GM23248 (cell line): ENCODE measurements around the gene ELANE. TPM values are rescaled to one million over a fixed set of nuclear protein-coding genes. Genes with fewer than 3 reads are reported as not detected.
"Not testable (repeated sequence)": the region's sequence is repeated elsewhere in the genome, so short reads cannot be mapped to it uniquely, and the experiment has no call there.

ENCODE experiments used
- DNase-seq: peaks from one replicate; pipeline ENCODE4 v3.0.0-alpha.2; 2015
- H2AFZ ChIP-seq: fragments of 200-600 bp; sonication (generic); 2 replicates; pipeline ENCODE4 v1.6.1; 2016; ENCODE audit warnings: antibody characterized with exemption
- H3F3A ChIP-seq: fragments of 200-600 bp; sonication (generic); 2 replicates; pipeline ENCODE4 v1.6.1; 2016; ENCODE audit warnings: mild to moderate bottlenecking, antibody characterized with exemption, mixed run types; ENCODE audit not compliant: insufficient read depth
- H3K27ac ChIP-seq: fragments of 200-600 bp; sonication (generic); 2 replicates; pipeline ENCODE4 v1.5.1; 2016; ENCODE audit warnings: mild to moderate bottlenecking
- H3K27me3 ChIP-seq: fragments of 200-600 bp; sonication (generic); replicated peaks from 2 replicates; pipeline ENCODE4 v1.6.1; 2016; ENCODE audit warnings: mild to moderate bottlenecking; ENCODE audit not compliant: insufficient read depth
- H3K36me3 ChIP-seq: fragments of 200-600 bp; sonication (generic); 2 replicates; pipeline ENCODE4 v1.6.1; 2016; ENCODE audit warnings: low read depth, mild to moderate bottlenecking
- H3K4me1 ChIP-seq: fragments of 200-600 bp; sonication (generic); 2 replicates; pipeline ENCODE4 v1.6.1; 2016; ENCODE audit warnings: mild to moderate bottlenecking; ENCODE audit not compliant: insufficient read depth
- H3K4me2 ChIP-seq: fragments of 200-600 bp; sonication (generic); one replicate; pipeline ENCODE4 v1.6.1; 2016; ENCODE audit warnings: mild to moderate bottlenecking; ENCODE audit not compliant: unreplicated experiment
- H3K4me3 ChIP-seq: fragments of 200-600 bp; sonication (generic); 2 replicates; pipeline ENCODE4 v1.5.1; 2016; ENCODE audit warnings: mild to moderate bottlenecking
- H3K79me2 ChIP-seq: fragments of 200-600 bp; sonication (generic); 2 replicates; pipeline ENCODE4 v1.6.1; 2016; ENCODE audit warnings: mild to moderate bottlenecking; ENCODE audit not compliant: insufficient read depth
- H3K9ac ChIP-seq: fragments of 200-600 bp; sonication (generic); 2 replicates; pipeline ENCODE4 v1.6.1; 2016; ENCODE audit warnings: mild to moderate bottlenecking
- H3K9me2 ChIP-seq: fragments of 200-600 bp; sonication (generic); 2 replicates; pipeline ENCODE4 v1.6.1; 2016; ENCODE audit warnings: mixed run types, mild to moderate bottlenecking, moderate library complexity; ENCODE audit not compliant: insufficient read depth
- H3K9me3 ChIP-seq: fragments of 200-600 bp; sonication (generic); one replicate; pipeline ENCODE4 v1.6.1; 2017; ENCODE audit warnings: low read depth
- H4K20me1 ChIP-seq: fragments of 200-600 bp; sonication (generic); 2 replicates; pipeline ENCODE4 v1.6.0; 2016; ENCODE audit not compliant: insufficient read depth
- EZH2 ChIP-seq: fragments of 200-600 bp; sonication (generic); IDR thresholded peaks from 2 replicates; pipeline ENCODE4 v1.6.1; 2018; ENCODE audit warnings: antibody characterized with exemption, mild to moderate bottlenecking; ENCODE audit not compliant: insufficient read depth, poor library complexity, severe bottlenecking
- EZH2phosphoT487 ChIP-seq: fragments of 200-600 bp; sonication (generic); IDR thresholded peaks from 2 replicates; pipeline ENCODE4 v1.6.1; 2018; ENCODE audit warnings: antibody characterized with exemption, moderate library complexity, mild to moderate bottlenecking, low read depth; ENCODE audit not compliant: insufficient read depth
- WGBS, 2 experiments: methylation state at CpG; one replicate each; pipeline ENCODE4 v1.1.6; 2015 to 2017; ENCODE audit warnings: low lambda C conversion rate in 2 of 2, low coverage in 1 of 2; ENCODE audit errors: missing lambda C conversion rate in 2 of 2; 5-methylcytosine and 5-hydroxymethylcytosine counted together
- in situ Hi-C: fragments of 300-500 bp; cut with MboI; formaldehyde crosslinking; loops from 2 replicates; pipeline ENCODE4 v1.15.0; 2020
- polyA plus RNA-seq: library from polyadenylated mRNA; unstranded; fragments of >200 nt; fragmentation: Nextera tagmentation; extraction: Ambion mirVana; gene quantifications from 2 replicates; pipeline ENCODE4 v1.2.1, GENCODE V29; 2016
- total RNA-seq: library from RNA; depleted of rRNA; stranded (reverse); fragments of >200 nt; shearing (Covaris generic); gene quantifications from 2 replicates; pipeline ENCODE4 v1.2.3, GENCODE V29; 2014

The ELANE gene
- total and polyA plus RNA-seq, 2 experiments from 2014 or later, result 0.34 TPM; not detected in 1

GRCh38 chr19:831407-832369, 20.4 kb upstream of the ELANE start:
- H3K9me3 ChIP-seq, result no peaks in the 10 kb centered on the region
- H3K4me2 ChIP-seq, result no peak overlapping the region
- H3K79me2 ChIP-seq, result no peaks in the 10 kb centered on the region
- no peaks in the 10 kb centered on the region for H3K36me3 ChIP-seq
- no peaks in the 10 kb centered on the region for H3F3A ChIP-seq
- H3K9me2 ChIP-seq, result no peaks in the 10 kb centered on the region
- peaks cover 12% of the 10 kb centered on the region; the same call in 1 of the 2 replicates for H3K27me3 ChIP-seq
- H3K4me3 ChIP-seq, result no peak overlapping the region
- no peaks in the 10 kb centered on the region for H3K4me1 ChIP-seq
- no peak overlapping the region for H2AFZ ChIP-seq
- no peak overlapping the region for H3K9ac ChIP-seq
- no peak overlapping the region for H3K27ac ChIP-seq
- H4K20me1 ChIP-seq, result no peaks in the 10 kb centered on the region
- DNase-seq, result no peak
- TF ChIP-seq EZH2phosphoT487 (no peak), EZH2 (no peak)
- in situ Hi-C loops, result no loop called here
- 76 to 77% methylated on average over 25 to 38 of the region's 38 CpGs for WGBS, 2 experiments

- in situ Hi-C loops, result no loop called here
- Histone ChIP-seq H3K27me3 (peaks cover 12% of the 10 kb centered on the region; the same call in 1 of the 2 replicates), H3F3A (no peaks in the 10 kb centered on the region), H3K4me2 (no peak overlapping the region), H3K4me1 (no peaks in the 10 kb centered on the region), H3K36me3 (no peaks in the 10 kb centered on the region), H4K20me1 (no peaks in the 10 kb centered on the region), H3K9me3 (no peaks in the 10 kb centered on the region), H3K9me2 (no peaks in the 10 kb centered on the region), H3K27ac (no peak overlapping the region), H3K4me3 (no peak overlapping the region), H3K79me2 (no peaks in the 10 kb centered on the region), H2AFZ (no peak overlapping the region), H3K9ac (no peak overlapping the region)
- TF ChIP-seq EZH2phosphoT487 (no peak), EZH2 (no peak)
- DNase-seq, result no peak
- WGBS, 2 experiments, result 76 to 77% methylated on average over 20 to 24 of the region's 24 CpGs
These were observed 17.9 kb upstream of the ELANE start for GRCh38 chr19:834216-834615.

- Histone ChIP-seq H3K9me2 (no peaks in the 10 kb centered on the region), H3K36me3 (no peaks in the 10 kb centered on the region), H3K4me1 (no peaks in the 10 kb centered on the region), H2AFZ (no peak overlapping the region), H3K79me2 (no peaks in the 10 kb centered on the region), H4K20me1 (no peaks in the 10 kb centered on the region), H3F3A (no peaks in the 10 kb centered on the region), H3K4me3 (no peak overlapping the region), H3K27ac (no peak overlapping the region), H3K9me3 (no peaks in the 10 kb centered on the region), H3K27me3 (peaks cover 12% of the 10 kb centered on the region; the same call in 1 of the 2 replicates), H3K4me2 (no peak overlapping the region), H3K9ac (no peak overlapping the region)
- in situ Hi-C loops, result no loop called here
- no peak for DNase-seq
- WGBS, 2 experiments, result 21 to 53% methylated on average over 9 to 36 of the region's 36 CpGs
- TF ChIP-seq EZH2phosphoT487, result no peak
- no peak for TF ChIP-seq EZH2
These were observed 16.8 kb upstream of the ELANE start for GRCh38 chr19:835210-835810.

GRCh38 chr19:840519-841206, 11.4 kb upstream of the ELANE start, which contains the start of gene PRTN3:
Gene PRTN3, plus strand, starts transcription at chr19:840999. Its CDS starts 10 bp downstream, at chr19:841009.
- no peak within 1 kb of the TSS for H3K4me2 ChIP-seq
- H3K9me2 ChIP-seq, result no peaks in the 10 kb centered on the region
- H3K27ac ChIP-seq, result no peak within 1 kb of the TSS
- H4K20me1 ChIP-seq, result no peaks in the 10 kb centered on the region
- in situ Hi-C loops, result no loop called here
- no peak for DNase-seq
- H3K4me1 ChIP-seq, result no peaks in the 10 kb centered on the region
- H3K9ac ChIP-seq, result no peak within 1 kb of the TSS
- H2AFZ ChIP-seq, result no peak within 1 kb of the TSS
- TF ChIP-seq EZH2phosphoT487 (no peak), EZH2 (no peak)
- H3F3A ChIP-seq, result no peaks in the 10 kb centered on the region
- H3K4me3 ChIP-seq, result no peak within 1 kb of the TSS
- WGBS, 2 experiments, result 70 to 78% methylated on average over 22 to 24 of the region's 24 CpGs
- no peaks in the 10 kb centered on the region for H3K9me3 ChIP-seq
- H3K27me3 ChIP-seq, result peaks cover 36% of the 10 kb centered on the region
- no peaks in the 10 kb centered on the region for H3K36me3 ChIP-seq
- H3K79me2 ChIP-seq, result no peaks in the 10 kb centered on the region

GRCh38 chr19:842802-843179, 9.3 kb upstream of the ELANE start:
- H3K4me2 ChIP-seq, H3K79me2 ChIP-seq, DNase-seq, H2AFZ ChIP-seq, H3K4me3 ChIP-seq, H3K4me1 ChIP-seq, H3K27ac ChIP-seq, in situ Hi-C loops, H3F3A ChIP-seq, H3K9ac ChIP-seq, H3K9me2 ChIP-seq, H4K20me1 ChIP-seq, H3K36me3 ChIP-seq, H3K9me3 ChIP-seq: not testable (repeated sequence)
- H3K27me3 ChIP-seq, result peaks cover 43% of the 10 kb centered on the region
- WGBS, 2 experiments, result 66 to 70% methylated on average over 7 of the region's 7 CpGs
